H1 (cell line): ENCODE results near the gene CSF1. TPM values are rescaled to one million over a fixed set of nuclear protein-coding genes. Genes with fewer than 3 reads are reported as not detected.

Experiments used
- CTCF ChIA-PET: fragments of 300-600 bp; sonication (Branson Sonifier 250); formaldehyde crosslinking; loops from one replicate; lab custom pipeline; 2021; ENCODE audit not compliant: partially characterized antibody; lab: Charles Lee
- POLR2A ChIA-PET: fragments of 300-600 bp; sonication (Branson Sonifier 250); formaldehyde crosslinking; loops from one replicate; lab custom pipeline; 2021; ENCODE audit warnings: inconsistent platforms; ENCODE audit not compliant: partially characterized antibody; lab: Charles Lee
- DNase-seq, 2 experiments: peaks; one replicate each; pipeline versions ENCODE4 v3.0.0 to v3.0.0-alpha.2; 2010 to 2022; ENCODE audit warnings: low spot score in 2 of 2, low read depth in 1 of 2, mixed read lengths in 1 of 2
- FAIRE-seq: peaks from 2 replicates; lab custom pipeline; 2011; peaks lifted over from hg19 to GRCh38; lab: Jason Lieb, UNC
- H2AFZ ChIP-seq: 2 replicates; pipeline ENCODE4 v1.8.1; 2012; ENCODE audit warnings: low read length, inconsistent platforms
- H2AK5ac ChIP-seq: 2 replicates; pipeline ENCODE4 v1.6.1; 2013; ENCODE audit warnings: low read depth, low read length
- H2BK120ac ChIP-seq: replicated peaks from 2 replicates; pipeline ENCODE3; 2013; ENCODE audit warnings: low read depth, low read length, inconsistent platforms
- H2BK12ac ChIP-seq: 2 replicates; pipeline ENCODE4 v1.6.1; 2013; ENCODE audit warnings: low read depth, low read length
- H2BK15ac ChIP-seq: 2 replicates; pipeline ENCODE4 v1.6.1; 2013; ENCODE audit warnings: low read length
- H2BK20ac ChIP-seq: 2 replicates; pipeline ENCODE4 v1.6.1; 2013; ENCODE audit warnings: low read length
- H2BK5ac ChIP-seq: 2 replicates; pipeline ENCODE4 v1.6.1; 2013; ENCODE audit warnings: low read depth, low read length
- H3K14ac ChIP-seq: 2 replicates; pipeline ENCODE4 v1.6.1; 2013; ENCODE audit warnings: inconsistent platforms; ENCODE audit not compliant: insufficient read length
- H3K18ac ChIP-seq: 2 replicates; pipeline ENCODE4 v1.6.1; 2013; ENCODE audit warnings: low read length; ENCODE audit errors: extremely low read depth
- H3K23ac ChIP-seq: 2 replicates; pipeline ENCODE4 v1.6.1; 2013; ENCODE audit warnings: inconsistent platforms; ENCODE audit not compliant: insufficient read length
- H3K23me2 ChIP-seq: 2 replicates; pipeline ENCODE4 v1.6.1; 2013; ENCODE audit warnings: low read depth, low read length
- H3K27ac ChIP-seq: 2 replicates; pipeline ENCODE4 v1.6.1; 2011; ENCODE audit warnings: low read depth, low read length, inconsistent platforms
- H3K27me3 ChIP-seq, 4 experiments: replicated peaks in 1 of 4; 1 replicate in 1 of 4; 2 replicates in 3 of 4; pipeline versions ENCODE4 v1.6.1 to v1.8.1; 2011 to 2013; ENCODE audit warnings: low read length in 3 of 4, mild to moderate bottlenecking in 3 of 4, inconsistent platforms in 2 of 4, mixed read lengths in 2 of 4, moderate library complexity in 1 of 4; ENCODE audit not compliant: control insufficient read depth in 3 of 4, insufficient read depth in 3 of 4; ENCODE audit errors: extremely low read depth in 1 of 4
- H3K36me3 ChIP-seq, 4 experiments: 2 replicates each; pipeline versions ENCODE4 v1.6.1 to v1.8.1; 2011 to 2013; ENCODE audit warnings: mild to moderate bottlenecking in 4 of 4, low read length in 3 of 4, moderate library complexity in 2 of 4, control low read depth in 1 of 4, inconsistent platforms in 1 of 4; ENCODE audit not compliant: insufficient read depth in 4 of 4, control insufficient read depth in 2 of 4
- H3K4ac ChIP-seq: replicated peaks from 2 replicates; pipeline ENCODE3; 2013; ENCODE audit warnings: low read length, low read depth, mixed read lengths, inconsistent platforms; ENCODE audit not compliant: insufficient read length
- H3K4me1 ChIP-seq, 4 experiments: replicated peaks in 1 of 4; 1 replicate in 1 of 4; 2 replicates in 3 of 4; pipeline versions ENCODE4 v1.6.1 to v1.8.1; 2011 to 2013; ENCODE audit warnings: low read length in 3 of 4, inconsistent platforms in 2 of 4, mixed read lengths in 1 of 4; ENCODE audit not compliant: insufficient read depth in 4 of 4, control insufficient read depth in 3 of 4
- H3K4me2 ChIP-seq, 2 experiments: 2 replicates each; pipeline versions ENCODE4 v1.6.1 to v1.8.1; 2011 to 2013; ENCODE audit warnings: low read depth in 2 of 2, low read length in 2 of 2, control low read depth in 1 of 2, inconsistent platforms in 1 of 2, mild to moderate bottlenecking in 1 of 2; ENCODE audit not compliant: insufficient read depth in 1 of 2
- H3K4me3 ChIP-seq, 4 experiments: fragments of 200-600, 300-600 bp in 1 of 4; sonication (generic), shearing (Covaris generic), sonication (Bioruptor Twin) in 1 of 4; 2 replicates each; pipeline versions ENCODE4 v1.5.1 to v1.8.1; 2011 to 2016; ENCODE audit warnings: low read length in 4 of 4, low read depth in 3 of 4, control low read depth in 2 of 4, inconsistent platforms in 2 of 4, mild to moderate bottlenecking in 2 of 4, mixed read lengths in 1 of 4, moderate library complexity in 1 of 4; ENCODE audit not compliant: insufficient read depth in 2 of 4; ENCODE audit errors: extremely low read depth in 1 of 4
- H3K56ac ChIP-seq: replicated peaks from 2 replicates; pipeline ENCODE3; 2013; ENCODE audit warnings: low read depth, mild to moderate bottlenecking, mixed read lengths, low read length, inconsistent platforms; ENCODE audit not compliant: insufficient read length
- H3K79me1 ChIP-seq: 2 replicates; pipeline ENCODE4 v1.6.1; 2013; ENCODE audit warnings: low read depth, low read length, control low read depth
- H3K79me2 ChIP-seq, 2 experiments: 2 replicates each; pipeline versions ENCODE4 v1.6.1 to v1.8.1; 2012 to 2013; ENCODE audit warnings: low read length in 2 of 2, mild to moderate bottlenecking in 2 of 2, inconsistent platforms in 1 of 2; ENCODE audit not compliant: insufficient read depth in 2 of 2, control insufficient read depth in 1 of 2
- H3K9ac ChIP-seq, 4 experiments: replicated peaks in 1 of 4; 1 replicate in 1 of 4; 2 replicates in 3 of 4; pipeline versions ENCODE4 v1.6.1 to v1.8.1; 2011 to 2013; ENCODE audit warnings: low read depth in 3 of 4, low read length in 3 of 4, control low read depth in 2 of 4, mild to moderate bottlenecking in 2 of 4, moderate library complexity in 2 of 4, inconsistent platforms in 1 of 4; ENCODE audit errors: extremely low read depth in 1 of 4
- H3K9me3 ChIP-seq, 2 experiments: 2 replicates each; pipeline versions ENCODE4 v1.6.1 to v1.8.1; 2012 to 2013; ENCODE audit warnings: mild to moderate bottlenecking in 2 of 2, moderate library complexity in 2 of 2, control low read depth in 1 of 2, inconsistent platforms in 1 of 2, low read depth in 1 of 2, low read length in 1 of 2, mixed read lengths in 1 of 2; ENCODE audit not compliant: insufficient read depth in 2 of 2
- H4K20me1 ChIP-seq, 2 experiments: replicated peaks in 1 of 2; 2 replicates each; pipeline versions ENCODE3 to v1.8.1; 2011 to 2013; ENCODE audit warnings: inconsistent platforms in 2 of 2, low read length in 2 of 2, mild to moderate bottlenecking in 1 of 2; ENCODE audit not compliant: insufficient read depth in 2 of 2, control insufficient read depth in 1 of 2
- H4K5ac ChIP-seq: 2 replicates; pipeline ENCODE4 v1.6.1; 2013; ENCODE audit warnings: low read length, low read depth, mixed read lengths, inconsistent platforms; ENCODE audit not compliant: insufficient read length
- H4K8ac ChIP-seq: 2 replicates; pipeline ENCODE4 v1.8.0; 2013; ENCODE audit warnings: mild to moderate bottlenecking, moderate library complexity, low read length, inconsistent platforms; ENCODE audit not compliant: insufficient read depth; ENCODE audit errors: extremely low read depth
- H4K91ac ChIP-seq: replicated peaks from 2 replicates; pipeline ENCODE3; 2013; ENCODE audit warnings: low read length, mixed read lengths, inconsistent platforms; ENCODE audit not compliant: insufficient read length
- ASH2L ChIP-seq: fragments of 200-600, 300-600 bp; sonication (generic); IDR thresholded peaks from one replicate; pipeline ENCODE4 v1.7.1; 2017; ENCODE audit warnings: low read length
- CHD2 ChIP-seq: IDR thresholded peaks from 2 replicates; pipeline ENCODE4 v1.6.1; 2012; ENCODE audit warnings: low read length, improper control_type of control experiment
- JUN ChIP-seq: IDR thresholded peaks from 2 replicates; pipeline ENCODE4 v1.6.1; 2011; ENCODE audit warnings: low read depth, mild to moderate bottlenecking, improper control_type of control experiment, low read length
- RNF2 ChIP-seq: fragments of 200-900, 300-1000 bp; sonication (generic); IDR thresholded peaks from 2 replicates; pipeline ENCODE4 v1.7.1; 2016; ENCODE audit warnings: borderline replicate concordance, low read depth, mild to moderate bottlenecking, antibody characterized with exemption, low read length; ENCODE audit not compliant: poor library complexity, severe bottlenecking; ENCODE audit errors: missing control alignments
- WGBS, 2 experiments: shearing (Covaris generic) in 1 of 2; methylation state at CpG; one replicate each; pipeline versions ENCODE4 v1.1.6 to v1.1.7; 2013 to 2015; ENCODE audit warnings: low lambda C conversion rate in 2 of 2, mixed read lengths in 2 of 2, inconsistent platforms in 1 of 2, low coverage in 1 of 2, missing lambda C conversion rate in 1 of 2; ENCODE audit not compliant: insufficient replicate concordance in 2 of 2, insufficient coverage in 1 of 2, insufficient read length in 1 of 2; ENCODE audit errors: extremely low coverage in 1 of 2, missing lambda C conversion rate in 1 of 2; 5-methylcytosine and 5-hydroxymethylcytosine counted together
- polyA plus RNA-seq, 7 experiments: library from polyadenylated mRNA; depleted of rRNA in 3 of 7; stranded (reverse) in 5 of 7; unstranded in 2 of 7; fragments of >200 nt in 5 of 7; fragments of 200-250 nt in 2 of 7; gene quantifications; 1 replicate in 5 of 7; 2 replicates in 1 of 7; 4 replicates in 1 of 7; pipeline versions ENCODE4 v1.2.1 to v1.2.3, GENCODE V29; 2011 to 2013; ENCODE audit warnings: missing spikeins in 2 of 7, mixed read lengths in 2 of 7
- total RNA-seq: library from RNA; stranded (reverse); fragmentation: NEBNext Ultra II Directional; extraction: Animal tissue kit (Norgen Biotek cat#: 25700); gene quantifications from 2 replicates; pipeline ENCODE4 v1.2.1, GENCODE V29; 2021
- TF ChIP-seq, protein P1 (sequence below): IDR thresholded peaks from 2 replicates; pipeline ENCODE4 v1.6.1; 2012; ENCODE audit warnings: low read length, inconsistent platforms

CSF1 gene
- total and polyA plus RNA-seq, 2 of the 8 experiments (the other 6 are each of a cell fraction or from before 2014, with no cell fraction given), result 3.3 to 5.4 TPM

GRCh38 chr1:109977225-109977624, 66.6 kb downstream of the CSF1 start:
- FAIRE-seq, result no peak
- 96% methylated on average over 8 of the region's 8 CpGs; no CpG with 5 or more reads in 1 of the 2 experiments for WGBS, 2 experiments
- POLR2A ChIA-PET, result no interaction called here

More at GRCh38 chr1:109977225-109977624, 66.6 kb downstream of the CSF1 start:
- Histone ChIP-seq H3K18ac (no peak overlapping the region), H4K5ac (no peak overlapping the region), H3K4me3 (no peak overlapping the region), H3K23ac (no peak overlapping the region), H4K20me1 (no peaks in the 10 kb centered on the region), H3K14ac (no peak overlapping the region), H2BK20ac (no peak overlapping the region), H3K79me2 (no peaks in the 10 kb centered on the region), H3K27me3 (no peaks in the 10 kb centered on the region), H3K4me2 (no peak overlapping the region), H3K4ac (no peak overlapping the region), H4K91ac (no peak overlapping the region), H3K36me3 (no peaks in the 10 kb centered on the region), H2BK120ac (no peak overlapping the region), H2AK5ac (no peak overlapping the region), H3K9ac (no peak overlapping the region), H3K9me3 (no peaks in the 10 kb centered on the region), H2BK15ac (no peak overlapping the region), H3K27ac (no peak overlapping the region), H4K8ac (no peak overlapping the region), H2AFZ (no peak overlapping the region), H2BK12ac (no peak overlapping the region), H2BK5ac (no peak overlapping the region), H3K56ac (no peak overlapping the region), H3K79me1 (no peaks in the 10 kb centered on the region), H3K4me1 (no peaks in the 10 kb centered on the region), H3K23me2 (no peaks in the 10 kb centered on the region)
- no peak for DNase-seq
- CTCF ChIA-PET, result interaction anchor here (0.6 to 18.1 kb wide), 5 partner anchors 18 to 501 kb away, joined by 3 to 700 read pairs (median 7); no protein-coding TSS in a partner anchor
- no peak for TF ChIP-seq RNF2
- TF ChIP-seq, protein P1, sequence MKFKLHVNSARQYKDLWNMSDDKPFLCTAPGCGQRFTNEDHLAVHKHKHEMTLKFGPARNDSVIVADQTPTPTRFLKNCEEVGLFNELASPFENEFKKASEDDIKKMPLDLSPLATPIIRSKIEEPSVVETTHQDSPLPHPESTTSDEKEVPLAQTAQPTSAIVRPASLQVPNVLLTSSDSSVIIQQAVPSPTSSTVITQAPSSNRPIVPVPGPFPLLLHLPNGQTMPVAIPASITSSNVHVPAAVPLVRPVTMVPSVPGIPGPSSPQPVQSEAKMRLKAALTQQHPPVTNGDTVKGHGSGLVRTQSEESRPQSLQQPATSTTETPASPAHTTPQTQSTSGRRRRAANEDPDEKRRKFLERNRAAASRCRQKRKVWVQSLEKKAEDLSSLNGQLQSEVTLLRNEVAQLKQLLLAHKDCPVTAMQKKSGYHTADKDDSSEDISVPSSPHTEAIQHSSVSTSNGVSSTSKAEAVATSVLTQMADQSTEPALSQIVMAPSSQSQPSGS, result no peak
- TF ChIP-seq CHD2, result no peak
- TF ChIP-seq JUN, result no peak
- no peak for TF ChIP-seq ASH2L
